NCI-H146 treated with DMSO at 0.1 percent for 48 hours (cell line): Measurements from ENCODE around the gene KANSL3.
"Not testable (repeated sequence)": the region's sequence is repeated elsewhere in the genome, so short reads cannot be mapped to it uniquely, and the experiment has no call there.

ENCODE experiments used
- DNase-seq: peaks from one replicate; lab custom pipeline; 2025; ENCODE audit not compliant: unreplicated experiment; lab: John Stamatoyannopoulos, UW

Gene KANSL3

GRCh38 chr2:96564026-96564425 lies 74.1 kb downstream of the KANSL3 start:
- no peak for DNase-seq

DNA sequence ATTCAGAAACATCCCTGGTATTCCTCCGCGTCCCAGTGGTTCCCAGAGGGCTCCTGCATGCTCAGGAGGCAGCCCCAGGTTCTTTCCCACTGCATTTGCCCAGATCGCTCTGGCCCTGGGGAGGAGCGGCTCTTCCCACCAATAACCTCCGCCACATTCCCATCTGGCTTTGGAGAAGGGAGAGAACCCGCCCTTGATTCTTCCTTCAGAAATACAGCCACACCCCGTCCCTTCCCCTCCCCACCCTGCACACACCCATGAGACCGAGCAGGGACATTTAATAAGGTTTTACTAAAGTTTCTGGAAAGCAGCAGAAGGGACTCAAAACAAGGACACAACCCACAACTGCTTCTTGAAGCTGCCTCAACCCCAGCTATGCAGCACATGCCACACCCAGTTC lies 79.6 kb downstream of the KANSL3 start:
- DNase-seq: no peak

DNA sequence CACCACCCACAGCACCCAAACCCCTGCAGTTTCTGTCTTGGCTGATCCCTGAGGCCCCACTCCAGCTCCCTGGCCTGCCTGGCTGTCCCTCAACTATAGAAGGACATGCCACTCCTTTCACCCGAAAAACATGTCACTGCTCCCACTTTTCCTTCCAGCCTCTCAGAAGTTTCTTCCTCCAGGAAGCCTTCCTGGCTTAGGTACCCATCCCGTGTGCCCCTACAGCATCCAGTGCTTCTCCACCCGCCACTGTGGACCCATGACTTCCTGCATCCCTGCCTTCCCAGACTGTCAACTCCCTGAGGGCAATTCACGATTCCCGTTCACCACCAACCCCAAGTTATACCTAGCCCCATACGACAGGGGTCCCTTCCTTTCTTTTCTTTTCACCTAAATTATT lies 80.1 kb downstream of the KANSL3 start:
- DNase-seq: no peak

DNA sequence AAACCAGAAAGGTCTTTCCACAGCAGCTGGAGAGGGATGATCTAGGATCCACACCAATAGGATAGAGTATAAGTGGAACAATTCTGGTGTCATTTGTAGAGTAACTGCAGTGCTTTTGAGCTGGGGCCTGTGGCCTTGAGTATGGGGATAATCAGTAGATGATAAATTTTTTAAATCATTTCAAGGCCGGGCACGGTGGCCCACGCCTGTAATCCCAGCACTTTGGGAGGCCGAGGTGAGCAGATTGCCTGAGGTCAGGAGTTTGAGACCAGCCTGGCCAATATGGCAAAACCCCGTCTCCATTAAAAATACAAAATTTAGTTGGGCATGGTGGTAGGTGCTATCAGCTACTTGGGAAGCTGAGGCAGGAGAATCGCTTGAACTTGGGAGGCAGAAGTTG lies 80.7 kb downstream of the KANSL3 start:
- DNase-seq: not testable (repeated sequence)

- no peak for DNase-seq
Measured at GRCh38 chr2:96556441-96557330, 81.4 kb downstream of the KANSL3 start.

GRCh38 chr2:96555146-96555610 lies 82.9 kb downstream of the KANSL3 start:
- DNase-seq: no peak

DNA sequence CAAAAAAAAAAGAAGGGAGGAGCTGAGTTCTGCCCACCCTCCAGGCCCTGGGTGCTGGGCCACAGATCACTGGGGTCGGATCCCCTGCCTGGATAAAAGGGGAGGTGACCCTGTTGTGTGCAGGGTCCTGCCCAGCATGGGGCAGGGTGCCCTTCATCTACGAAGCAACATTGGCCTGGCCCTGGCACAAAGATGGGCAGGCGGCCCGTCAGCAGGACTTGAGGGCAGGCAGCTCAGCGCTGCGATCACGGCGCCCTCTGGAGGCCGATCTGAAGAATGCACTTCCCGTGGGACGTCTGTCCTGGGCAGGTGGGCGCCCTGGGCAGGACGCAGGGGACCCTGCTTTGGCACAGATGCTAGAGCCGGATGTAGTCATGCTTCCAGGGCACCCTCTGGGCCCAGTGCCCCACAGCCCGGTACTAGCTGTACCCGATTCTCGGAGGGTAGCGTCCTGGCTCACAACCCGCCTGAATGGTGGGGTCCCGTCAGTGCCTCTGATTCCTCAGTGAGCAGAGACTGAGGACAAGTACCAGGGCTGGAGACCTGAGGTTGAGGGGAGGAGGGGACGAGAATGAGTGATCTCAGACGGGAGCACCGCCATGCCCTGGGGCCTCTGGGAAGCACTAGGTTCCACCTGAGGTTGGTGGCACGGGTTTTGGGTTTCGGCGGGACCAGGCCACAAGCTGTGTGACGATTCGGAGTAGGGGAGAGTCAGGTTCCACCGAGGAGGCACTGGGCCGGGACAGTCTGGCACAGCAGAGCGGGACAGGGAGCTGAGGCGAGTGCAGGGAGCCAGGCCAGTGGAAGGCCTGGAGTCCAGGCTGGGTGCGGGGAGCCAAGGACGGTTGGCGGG lies 83.6 kb downstream of the KANSL3 start:
- peak; percentile 23 for DNase-seq

DNA sequence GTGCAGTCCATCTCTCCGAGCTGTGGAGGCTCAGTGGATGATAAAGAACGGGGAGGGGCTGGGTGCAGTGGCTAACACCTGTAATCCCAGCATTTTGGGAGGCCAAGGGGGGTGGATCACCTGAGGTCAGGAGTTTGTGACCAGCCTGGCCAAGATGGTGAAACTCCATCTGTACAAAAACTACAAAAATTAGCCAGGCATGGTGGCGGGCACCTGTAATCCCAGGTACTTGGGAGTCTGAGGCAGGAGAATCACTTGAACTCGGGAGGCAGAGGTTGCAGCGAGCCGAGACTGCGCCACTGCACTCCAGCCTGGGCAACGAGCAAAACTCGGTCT lies 84.2 kb downstream of the KANSL3 start:
- DNase-seq: not testable (repeated sequence)

DNA sequence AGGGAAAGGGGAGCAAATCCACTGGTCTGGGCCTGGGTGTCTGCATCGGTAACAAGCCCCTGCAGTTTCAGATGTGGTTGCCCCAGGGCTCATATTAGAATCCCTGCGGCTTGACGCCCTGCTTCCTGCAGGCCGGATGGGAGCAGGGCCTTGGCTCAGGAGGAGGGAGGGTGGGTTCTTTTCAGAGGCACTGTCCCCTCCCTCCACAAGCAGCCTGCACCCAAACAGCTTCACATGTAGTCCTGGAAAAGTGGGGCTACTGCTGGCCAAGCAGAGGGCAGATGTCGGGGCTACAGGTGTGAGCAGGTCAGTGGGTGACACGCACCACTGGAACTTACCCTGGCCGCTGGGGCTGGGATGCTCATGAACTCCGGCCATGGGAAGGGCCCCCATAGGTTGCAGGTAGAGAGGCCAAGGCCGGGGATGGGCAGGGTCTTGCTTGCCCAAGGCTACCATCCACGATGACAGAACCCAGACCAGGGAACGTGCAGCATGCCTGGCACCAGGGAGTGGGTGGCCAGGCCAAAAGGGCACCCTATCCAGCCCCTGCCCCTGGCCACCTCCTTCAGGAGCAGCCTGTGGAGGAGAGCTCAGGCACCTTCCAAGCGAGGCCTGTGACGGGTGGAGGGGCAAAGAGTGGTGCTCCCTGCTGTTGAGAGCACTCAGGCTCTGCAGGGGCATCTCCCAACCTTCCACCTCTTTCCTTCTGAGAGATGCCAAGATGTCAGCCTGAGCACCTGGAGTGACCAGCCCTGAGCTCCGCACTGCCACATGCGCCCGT lies 84.7 kb downstream of the KANSL3 start:
- no peak for DNase-seq

DNA sequence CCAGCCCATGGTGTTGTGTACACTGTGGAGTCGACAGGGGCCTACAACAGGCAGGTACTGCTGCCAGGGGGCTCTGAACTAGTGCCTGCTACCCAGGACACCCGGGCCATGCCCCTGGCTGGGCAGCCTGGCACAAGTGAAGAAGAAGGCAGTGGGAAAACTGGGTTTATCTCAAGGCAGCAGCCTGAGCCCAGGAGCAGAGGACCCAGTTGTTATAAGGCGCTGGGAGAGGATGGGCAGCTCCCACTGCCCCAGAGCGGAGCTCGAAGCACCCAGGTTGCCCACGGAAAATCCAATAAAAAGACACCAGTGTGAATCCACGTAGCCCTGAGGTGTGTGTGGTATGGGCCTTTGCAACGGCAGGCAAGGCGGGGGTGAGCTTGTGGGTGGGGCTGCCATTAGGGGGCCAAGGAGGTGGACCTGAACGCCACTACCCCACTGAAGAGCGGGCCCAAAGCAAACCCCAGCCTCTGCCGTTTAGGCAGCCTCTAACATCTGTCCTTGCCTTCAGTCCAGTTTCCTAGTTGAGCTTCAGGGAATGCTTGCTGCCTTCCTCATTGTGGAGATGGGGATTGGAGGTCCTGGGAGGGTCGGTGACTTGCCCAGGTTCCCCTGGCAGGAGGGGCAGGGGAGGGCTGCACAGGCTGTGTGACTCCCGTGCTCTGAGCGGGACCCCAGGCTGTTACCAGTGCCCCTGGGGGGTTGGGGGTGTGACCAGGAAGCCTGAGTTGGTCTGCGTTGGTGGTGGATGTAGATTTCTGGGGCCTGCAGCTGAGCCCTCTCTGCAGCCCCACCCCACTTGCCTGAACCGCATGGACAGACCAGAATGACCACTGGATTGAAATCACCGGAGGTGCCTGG lies 85.6 kb downstream of the KANSL3 start:
- DNase-seq: no peak

- no peak for DNase-seq
Measured at GRCh38 chr2:96551605-96552314, 86.4 kb downstream of the KANSL3 start.

- DNase-seq: no peak
Measured at GRCh38 chr2:96550787-96551604, 87.1 kb downstream of the KANSL3 start.

DNA sequence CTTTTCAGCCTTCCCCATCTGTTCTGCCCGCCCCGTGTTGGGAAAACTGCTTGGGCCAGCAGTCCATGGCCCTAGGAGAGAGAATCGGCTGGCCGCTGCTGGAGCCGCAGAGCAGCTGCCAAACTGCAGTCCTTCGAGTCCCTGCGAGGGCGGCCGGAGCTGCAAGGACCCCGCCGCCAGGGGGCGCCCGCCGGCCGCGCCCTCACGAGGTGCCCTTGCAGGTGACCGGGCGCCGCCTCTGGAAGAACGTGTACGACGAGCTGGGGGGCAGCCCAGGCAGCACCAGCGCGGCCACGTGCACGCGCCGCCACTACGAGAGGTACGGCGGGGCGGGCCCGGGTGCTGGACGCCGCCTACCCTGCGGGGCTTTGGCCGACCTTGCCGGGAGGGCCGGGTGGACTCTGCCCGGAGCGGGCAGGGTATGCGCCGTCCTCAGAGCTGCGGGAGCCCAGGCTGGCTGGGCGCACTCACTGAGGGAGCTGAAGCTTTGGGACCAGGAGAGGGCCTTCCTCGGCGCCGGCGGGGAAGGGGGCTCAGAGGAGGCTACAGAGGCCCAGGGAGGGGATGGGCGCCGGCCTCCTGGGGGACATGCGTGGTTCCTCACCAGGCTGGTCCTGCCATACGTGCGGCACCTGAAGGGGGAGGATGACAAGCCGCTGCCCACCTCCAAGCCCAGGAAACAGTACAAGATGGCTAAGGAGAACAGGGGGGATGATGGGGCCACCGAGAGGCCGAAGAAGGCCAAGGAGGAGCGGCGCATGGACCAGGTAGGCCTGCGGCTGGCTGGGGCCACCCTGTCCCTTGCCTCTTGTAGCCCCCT lies 87.9 kb downstream of the KANSL3 start:
- no peak for DNase-seq

GRCh38 chr2:96549466-96549785 lies 88.7 kb downstream of the KANSL3 start:
- DNase-seq: no peak

GRCh38 chr2:96548558-96549465 lies 89.3 kb downstream of the KANSL3 start:
- no peak for DNase-seq

GRCh38 chr2:96547731-96548171 lies 90.4 kb downstream of the KANSL3 start:
- no peak for DNase-seq

DNA sequence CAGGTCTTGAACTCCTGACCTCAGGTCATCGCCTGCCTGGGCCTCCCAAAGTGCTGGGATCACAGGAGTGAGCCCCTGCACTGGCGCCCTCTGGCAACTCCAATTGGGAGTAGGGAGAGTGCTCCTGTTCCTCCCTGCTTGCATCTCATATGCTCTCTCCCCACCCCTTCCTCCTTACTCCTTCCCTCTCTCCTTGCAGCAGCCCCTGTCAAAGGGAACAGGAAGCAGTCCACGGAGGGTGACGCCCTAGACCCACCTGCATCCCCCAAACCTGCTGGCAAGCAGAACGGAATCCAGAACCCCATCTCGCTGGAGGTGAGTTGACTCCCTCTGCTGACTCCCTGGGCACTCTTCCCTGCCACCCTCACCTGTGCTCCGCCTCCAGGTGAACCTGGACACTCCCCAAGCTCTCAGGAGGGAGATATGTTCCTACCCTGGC lies 90.9 kb downstream of the KANSL3 start:
- no peak for DNase-seq
